Adrenal gland (tissue), 5 donors: Measurements from ENCODE around the gene ARHGAP25.

Source experiments
- POLR2A ChIP-seq, 2 donors: fragments of 450-650 bp; IDR thresholded peaks; one replicate each; pipeline ENCODE4 v1.6.1; 2017; ENCODE audit warnings: antibody characterized with exemption in 2 of 2, mild to moderate bottlenecking in 2 of 2, moderate library complexity in 1 of 2
- TF ChIP-seq, protein P1 (sequence below), 6 experiments: fragments of 450-650 bp in 4 of 6; fragments of 200-600 bp in 2 of 6; sonication (generic) in 1 of 6; IDR thresholded peaks; 1 replicate in 5 of 6; 2 replicates in 1 of 6; pipeline versions ENCODE4 v1.5.1 to v1.8.0; 2016 to 2021; ENCODE audit warnings: antibody characterized with exemption in 6 of 6, mild to moderate bottlenecking in 2 of 6, moderate library complexity in 1 of 6
- donor health status: DM: no; HTN: no; CAD: no.

GRCh38 chr2:68686178-68686577 is 48.4 kb upstream of the ARHGAP25 start:
- TF ChIP-seq, protein P1, sequence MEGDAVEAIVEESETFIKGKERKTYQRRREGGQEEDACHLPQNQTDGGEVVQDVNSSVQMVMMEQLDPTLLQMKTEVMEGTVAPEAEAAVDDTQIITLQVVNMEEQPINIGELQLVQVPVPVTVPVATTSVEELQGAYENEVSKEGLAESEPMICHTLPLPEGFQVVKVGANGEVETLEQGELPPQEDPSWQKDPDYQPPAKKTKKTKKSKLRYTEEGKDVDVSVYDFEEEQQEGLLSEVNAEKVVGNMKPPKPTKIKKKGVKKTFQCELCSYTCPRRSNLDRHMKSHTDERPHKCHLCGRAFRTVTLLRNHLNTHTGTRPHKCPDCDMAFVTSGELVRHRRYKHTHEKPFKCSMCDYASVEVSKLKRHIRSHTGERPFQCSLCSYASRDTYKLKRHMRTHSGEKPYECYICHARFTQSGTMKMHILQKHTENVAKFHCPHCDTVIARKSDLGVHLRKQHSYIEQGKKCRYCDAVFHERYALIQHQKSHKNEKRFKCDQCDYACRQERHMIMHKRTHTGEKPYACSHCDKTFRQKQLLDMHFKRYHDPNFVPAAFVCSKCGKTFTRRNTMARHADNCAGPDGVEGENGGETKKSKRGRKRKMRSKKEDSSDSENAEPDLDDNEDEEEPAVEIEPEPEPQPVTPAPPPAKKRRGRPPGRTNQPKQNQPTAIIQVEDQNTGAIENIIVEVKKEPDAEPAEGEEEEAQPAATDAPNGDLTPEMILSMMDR (IDR thresholded peaks at IDR 0.05): no peak
- TF ChIP-seq POLR2A (IDR thresholded peaks at IDR 0.05): no peak
